H1 (cell line): ENCODE data around the gene CA9. TPM values are rescaled to one million over a fixed set of nuclear protein-coding genes. Genes with fewer than 3 reads are reported as not detected.

Source experiments
- ASH2L ChIP-seq: fragments of 200-600, 300-600 bp; sonication (generic); IDR thresholded peaks from one replicate; pipeline ENCODE4 v1.7.1; 2017; ENCODE audit warnings: low read length
- BACH1 ChIP-seq: IDR thresholded peaks from 2 replicates; pipeline ENCODE4 v1.6.1; 2012; ENCODE audit warnings: low read length, improper control_type of control experiment
- JUN ChIP-seq: IDR thresholded peaks from 2 replicates; pipeline ENCODE4 v1.6.1; 2011; ENCODE audit warnings: low read depth, mild to moderate bottlenecking, improper control_type of control experiment, low read length
- KDM1A ChIP-seq: fragments of 200-600, 300-600 bp; sonication (generic); IDR thresholded peaks from 2 replicates; pipeline ENCODE4 v1.7.1; 2016; ENCODE audit warnings: mild to moderate bottlenecking, low read length, borderline replicate concordance
- RFX5 ChIP-seq: IDR thresholded peaks from 2 replicates; pipeline ENCODE4 v1.6.1; 2011; ENCODE audit warnings: low read depth, low read length, improper control_type of control experiment, borderline replicate concordance
- TCF12 ChIP-seq: IDR thresholded peaks from 2 replicates; pipeline ENCODE4 v1.6.1; 2011; ENCODE audit warnings: low read depth, mild to moderate bottlenecking, low read length
- USF2 ChIP-seq: IDR thresholded peaks from 2 replicates; pipeline ENCODE4 v1.6.1; 2011; ENCODE audit warnings: low read length, improper control_type of control experiment
- ZNF274 ChIP-seq: IDR thresholded peaks from 2 replicates; pipeline ENCODE4 v1.7.0; 2012; ENCODE audit warnings: low read length, borderline replicate concordance; ENCODE audit errors: extremely low read depth
- polyA plus RNA-seq, 7 experiments: library from polyadenylated mRNA; depleted of rRNA in 3 of 7; stranded (reverse) in 5 of 7; unstranded in 2 of 7; fragments of >200 nt in 5 of 7; fragments of 200-250 nt in 2 of 7; gene quantifications; 1 replicate in 5 of 7; 2 replicates in 1 of 7; 4 replicates in 1 of 7; pipeline versions ENCODE4 v1.2.1 to v1.2.3, GENCODE V29; 2011 to 2013; ENCODE audit warnings: missing spikeins in 2 of 7, mixed read lengths in 2 of 7
- total RNA-seq: library from RNA; stranded (reverse); fragmentation: NEBNext Ultra II Directional; extraction: Animal tissue kit (Norgen Biotek cat#: 25700); gene quantifications from 2 replicates; pipeline ENCODE4 v1.2.1, GENCODE V29; 2021

The CA9 gene
- total and polyA plus RNA-seq, 2 of the 8 experiments (the other 6 are each of a cell fraction or from before 2014, with no cell fraction given): 1.3 to 1.8 TPM

- TF ChIP-seq USF2 (no peak), JUN (no peak), RFX5 (no peak), TCF12 (no peak), BACH1 (no peak), ZNF274 (no peak), KDM1A (no peak), ASH2L (no peak)
These were observed 12.8 kb downstream of the CA9 start (continued) for GRCh38 chr9:35686222-35687203.
